ENCODE results near the gene IER3IP1. TPM values are rescaled to one million over a fixed set of nuclear protein-coding genes. Genes with fewer than 3 reads are reported as not detected.

Gene IER3IP1
- total RNA-seq, 2 experiments from 2014 or later: 5.5 to 11.6 TPM

DNA sequence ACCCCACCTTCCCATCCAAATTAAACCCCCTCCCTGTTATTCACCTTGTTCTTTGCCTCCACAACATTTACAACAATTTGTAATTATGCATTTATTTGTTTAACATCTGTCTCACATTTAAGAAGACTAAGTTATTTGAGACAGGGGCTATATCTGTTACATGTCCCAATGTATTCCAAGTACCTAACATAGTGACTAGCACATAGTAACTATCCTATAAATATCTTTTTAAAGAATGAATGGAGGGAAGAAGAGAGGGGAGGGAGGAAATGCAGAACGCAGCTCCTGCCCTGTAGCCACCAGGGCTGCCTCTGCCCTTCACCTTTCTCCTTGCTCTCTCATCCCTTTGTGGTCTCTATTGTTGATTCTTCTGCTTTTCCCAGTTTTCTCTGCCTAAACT lies 66.4 kb downstream of the IER3IP1 start:
- DNase-seq (ENCODE audit: low spot score): no peak
- H3K9me3 ChIP-seq (ENCODE audit: low read length): no peaks in the 10 kb centered on the region
- no peak overlapping the region for H3K4me2 ChIP-seq (ENCODE audit: low read length)
- no peaks in the 10 kb centered on the region; the same call in 1 of the 2 replicates for H3K36me3 ChIP-seq (ENCODE audit: insufficient read depth, low read length)
- intact Hi-C loops (cut with micrococcal nuclease; ENCODE audit: unreplicated experiment): no loop called here
- H3K4me1 ChIP-seq (ENCODE audit: insufficient read depth, low read length, poor library complexity, severe bottlenecking): no peaks in the 10 kb centered on the region
- ChIA-PET CTCF (ENCODE audit: unreplicated experiment) (no interaction called here), POLR2A (interaction anchor here (0.5 kb wide), 1 partner anchor 17 kb away, joined by 3 read pairs; no protein-coding TSS in a partner anchor)
- no peak for TF ChIP-seq EZH2phosphoT487 (IDR thresholded peaks at IDR 0.05; ENCODE audit: borderline replicate concordance, low read depth, low read length)
- TF ChIP-seq, protein P1, sequence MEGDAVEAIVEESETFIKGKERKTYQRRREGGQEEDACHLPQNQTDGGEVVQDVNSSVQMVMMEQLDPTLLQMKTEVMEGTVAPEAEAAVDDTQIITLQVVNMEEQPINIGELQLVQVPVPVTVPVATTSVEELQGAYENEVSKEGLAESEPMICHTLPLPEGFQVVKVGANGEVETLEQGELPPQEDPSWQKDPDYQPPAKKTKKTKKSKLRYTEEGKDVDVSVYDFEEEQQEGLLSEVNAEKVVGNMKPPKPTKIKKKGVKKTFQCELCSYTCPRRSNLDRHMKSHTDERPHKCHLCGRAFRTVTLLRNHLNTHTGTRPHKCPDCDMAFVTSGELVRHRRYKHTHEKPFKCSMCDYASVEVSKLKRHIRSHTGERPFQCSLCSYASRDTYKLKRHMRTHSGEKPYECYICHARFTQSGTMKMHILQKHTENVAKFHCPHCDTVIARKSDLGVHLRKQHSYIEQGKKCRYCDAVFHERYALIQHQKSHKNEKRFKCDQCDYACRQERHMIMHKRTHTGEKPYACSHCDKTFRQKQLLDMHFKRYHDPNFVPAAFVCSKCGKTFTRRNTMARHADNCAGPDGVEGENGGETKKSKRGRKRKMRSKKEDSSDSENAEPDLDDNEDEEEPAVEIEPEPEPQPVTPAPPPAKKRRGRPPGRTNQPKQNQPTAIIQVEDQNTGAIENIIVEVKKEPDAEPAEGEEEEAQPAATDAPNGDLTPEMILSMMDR (conservative IDR thresholded peaks at IDR 0.05; ENCODE audit: low read length): no peak
- no TSS peak for BruUV-seq (replicated peaks)
- H2AFZ ChIP-seq (ENCODE audit: low read length): no peak overlapping the region
- no peak overlapping the region for H3K27ac ChIP-seq (ENCODE audit: low read depth, low read length, poor library complexity, severe bottlenecking)
- no peaks in the 10 kb centered on the region for H3K9me2 ChIP-seq (ENCODE audit: insufficient read depth, low read length)
- H3K4me3 ChIP-seq (ENCODE audit: low read depth, low read length, poor library complexity, severe bottlenecking): no peak overlapping the region
- no peaks in the 10 kb centered on the region for H3K79me2 ChIP-seq (ENCODE audit: insufficient read depth, low read depth, low read length)
- no peaks in the 10 kb centered on the region for H4K20me1 ChIP-seq (ENCODE audit: insufficient read depth, low read length)

DNA sequence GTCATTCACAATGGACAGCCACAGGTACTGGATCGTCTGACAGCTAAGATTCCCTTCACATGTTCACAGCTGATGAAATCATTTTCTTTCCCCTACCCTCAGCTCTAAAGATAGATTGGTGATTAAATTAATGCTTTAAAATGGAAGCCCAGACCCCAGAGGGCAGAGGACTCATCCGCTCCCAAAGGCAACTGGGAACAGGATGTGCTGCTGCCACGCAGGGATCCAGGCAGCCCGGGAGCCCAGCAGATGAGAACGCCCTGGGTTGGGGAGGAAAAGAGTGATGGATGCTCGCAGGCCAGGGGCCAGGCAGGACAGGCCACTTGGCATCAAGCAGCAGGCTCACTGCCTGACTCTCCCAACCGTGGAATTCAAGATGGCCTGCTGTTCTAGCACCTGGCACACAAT lies 67.2 kb downstream of the IER3IP1 start:
- TF ChIP-seq, protein P1 (conservative IDR thresholded peaks at IDR 0.05; ENCODE audit: low read length): no peak
- no peaks in the 10 kb centered on the region for H3K9me2 ChIP-seq (ENCODE audit: insufficient read depth, low read length)
- no peaks in the 10 kb centered on the region; the same call in 1 of the 2 replicates for H3K36me3 ChIP-seq (ENCODE audit: insufficient read depth, low read length)
- H3K27ac ChIP-seq (ENCODE audit: low read depth, low read length, poor library complexity, severe bottlenecking): no peak overlapping the region
- intact Hi-C loops (cut with micrococcal nuclease; ENCODE audit: unreplicated experiment): no loop called here
- H3K4me1 ChIP-seq (ENCODE audit: insufficient read depth, low read length, poor library complexity, severe bottlenecking): no peaks in the 10 kb centered on the region
- ChIA-PET CTCF (ENCODE audit: unreplicated experiment) (no interaction called here), POLR2A (interaction anchor here (0.6 kb wide), 1 partner anchor 1454 kb away, joined by 3 read pairs; no protein-coding TSS in a partner anchor)
- H2AFZ ChIP-seq (ENCODE audit: low read length): no peak overlapping the region
- H3K4me3 ChIP-seq (ENCODE audit: low read depth, low read length, poor library complexity, severe bottlenecking): no peak overlapping the region
- H3K79me2 ChIP-seq (ENCODE audit: insufficient read depth, low read depth, low read length): no peaks in the 10 kb centered on the region
- DNase-seq (ENCODE audit: low spot score): no peak
- no peaks in the 10 kb centered on the region for H3K9me3 ChIP-seq (ENCODE audit: low read length)
- H4K20me1 ChIP-seq (ENCODE audit: insufficient read depth, low read length): no peaks in the 10 kb centered on the region
- no TSS peak for BruUV-seq (replicated peaks)
- no peak overlapping the region for H3K4me2 ChIP-seq (ENCODE audit: low read length)

DNA sequence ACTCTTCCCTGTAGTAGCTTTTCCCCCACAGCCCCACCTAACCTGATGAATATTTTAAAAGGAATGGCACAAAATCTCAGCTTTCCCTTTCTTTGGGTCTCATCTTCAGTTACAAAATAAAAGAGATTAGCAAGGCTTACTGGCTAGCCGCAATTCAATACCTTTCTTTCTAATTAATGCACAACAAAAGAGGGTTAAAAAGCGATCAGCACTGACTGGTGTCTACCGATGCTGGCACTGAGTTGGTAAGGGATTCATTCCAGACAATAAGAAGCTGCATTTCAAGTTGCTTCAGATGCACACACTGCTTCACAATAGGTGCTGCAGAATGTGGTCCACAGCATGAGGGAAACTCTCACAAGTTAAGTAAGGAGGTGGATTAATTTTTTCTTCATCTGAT lies 67.8 kb downstream of the IER3IP1 start:
- no peak overlapping the region for H2AFZ ChIP-seq (ENCODE audit: low read length)
- no peak overlapping the region for H3K4me3 ChIP-seq (ENCODE audit: low read depth, low read length, poor library complexity, severe bottlenecking)
- no peaks in the 10 kb centered on the region for H4K20me1 ChIP-seq (ENCODE audit: insufficient read depth, low read length)
- no peak overlapping the region for H3K4me2 ChIP-seq (ENCODE audit: low read length)
- no peaks in the 10 kb centered on the region; the same call in 1 of the 2 replicates for H3K36me3 ChIP-seq (ENCODE audit: insufficient read depth, low read length)
- no peaks in the 10 kb centered on the region for H3K4me1 ChIP-seq (ENCODE audit: insufficient read depth, low read length, poor library complexity, severe bottlenecking)
- H3K9me2 ChIP-seq (ENCODE audit: insufficient read depth, low read length): no peaks in the 10 kb centered on the region
- H3K27ac ChIP-seq (ENCODE audit: low read depth, low read length, poor library complexity, severe bottlenecking): no peak overlapping the region
- TF ChIP-seq, protein P1 (conservative IDR thresholded peaks at IDR 0.05; ENCODE audit: low read length): no peak
- no peak for TF ChIP-seq EZH2phosphoT487 (IDR thresholded peaks at IDR 0.05; ENCODE audit: borderline replicate concordance, low read depth, low read length)
- no peaks in the 10 kb centered on the region for H3K79me2 ChIP-seq (ENCODE audit: insufficient read depth, low read depth, low read length)
- intact Hi-C loops (cut with micrococcal nuclease; ENCODE audit: unreplicated experiment): no loop called here
- ChIA-PET CTCF (ENCODE audit: unreplicated experiment) (no interaction called here), POLR2A (interaction anchor here (0.6 kb wide), 1 partner anchor 1455 kb away, joined by 3 read pairs; no protein-coding TSS in a partner anchor)
- BruUV-seq (replicated peaks): no TSS peak
- H3K9me3 ChIP-seq (ENCODE audit: low read length): no peaks in the 10 kb centered on the region
- no peak for DNase-seq (ENCODE audit: low spot score)

Small RNA genes lying within 50 kb of the gene (small RNA-seq; reads per million reads assigned to genes)
- gene AC012254.4: not detected

Other genes starting within 250 kb of the IER3IP1 start
- gene ELOA2, start 140.7 kb downstream of the IER3IP1 start, total RNA-seq (2014; rRNA removed; shearing (Covaris generic)): not detected in 2 replicates
- gene ELOA2, start 140.7 kb downstream of the IER3IP1 start, total RNA-seq (2022): not detected in 2 replicates
- gene HDHD2, start 25.9 kb downstream of the IER3IP1 start, total RNA-seq (2014; rRNA removed; shearing (Covaris generic)): 8.4 and 10.6 TPM in 2 replicates
- 16.6 and 19.0 TPM in 2 replicates for gene HDHD2, start 25.9 kb downstream of the IER3IP1 start, total RNA-seq (2022)
- not detected in 2 replicates for gene SKOR2, start 75.3 kb upstream of the IER3IP1 start, total RNA-seq (2014; rRNA removed; shearing (Covaris generic))
- gene SKOR2, start 75.3 kb upstream of the IER3IP1 start, total RNA-seq (2022): not detected in 2 replicates